Measurements from ENCODE around the gene FGF19.

- TF ChIP-seq CTCF (IDR thresholded peaks at IDR 0.05; ENCODE audit: insufficient read depth, low read length) = no peak
- TF ChIP-seq, protein P1, sequence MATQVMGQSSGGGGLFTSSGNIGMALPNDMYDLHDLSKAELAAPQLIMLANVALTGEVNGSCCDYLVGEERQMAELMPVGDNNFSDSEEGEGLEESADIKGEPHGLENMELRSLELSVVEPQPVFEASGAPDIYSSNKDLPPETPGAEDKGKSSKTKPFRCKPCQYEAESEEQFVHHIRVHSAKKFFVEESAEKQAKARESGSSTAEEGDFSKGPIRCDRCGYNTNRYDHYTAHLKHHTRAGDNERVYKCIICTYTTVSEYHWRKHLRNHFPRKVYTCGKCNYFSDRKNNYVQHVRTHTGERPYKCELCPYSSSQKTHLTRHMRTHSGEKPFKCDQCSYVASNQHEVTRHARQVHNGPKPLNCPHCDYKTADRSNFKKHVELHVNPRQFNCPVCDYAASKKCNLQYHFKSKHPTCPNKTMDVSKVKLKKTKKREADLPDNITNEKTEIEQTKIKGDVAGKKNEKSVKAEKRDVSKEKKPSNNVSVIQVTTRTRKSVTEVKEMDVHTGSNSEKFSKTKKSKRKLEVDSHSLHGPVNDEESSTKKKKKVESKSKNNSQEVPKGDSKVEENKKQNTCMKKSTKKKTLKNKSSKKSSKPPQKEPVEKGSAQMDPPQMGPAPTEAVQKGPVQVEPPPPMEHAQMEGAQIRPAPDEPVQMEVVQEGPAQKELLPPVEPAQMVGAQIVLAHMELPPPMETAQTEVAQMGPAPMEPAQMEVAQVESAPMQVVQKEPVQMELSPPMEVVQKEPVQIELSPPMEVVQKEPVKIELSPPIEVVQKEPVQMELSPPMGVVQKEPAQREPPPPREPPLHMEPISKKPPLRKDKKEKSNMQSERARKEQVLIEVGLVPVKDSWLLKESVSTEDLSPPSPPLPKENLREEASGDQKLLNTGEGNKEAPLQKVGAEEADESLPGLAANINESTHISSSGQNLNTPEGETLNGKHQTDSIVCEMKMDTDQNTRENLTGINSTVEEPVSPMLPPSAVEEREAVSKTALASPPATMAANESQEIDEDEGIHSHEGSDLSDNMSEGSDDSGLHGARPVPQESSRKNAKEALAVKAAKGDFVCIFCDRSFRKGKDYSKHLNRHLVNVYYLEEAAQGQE (IDR thresholded peaks at IDR 0.05; ENCODE audit: insufficient replicate concordance, low read depth) = no peak
- no peak for TF ChIP-seq GABPA (IDR thresholded peaks at IDR 0.05; ENCODE audit: low read depth)
- no peak for TF ChIP-seq POLR2AphosphoS5 (IDR thresholded peaks at IDR 0.05; ENCODE audit: low read depth)
- no peak for TF ChIP-seq SPI1 (IDR thresholded peaks at IDR 0.05; ENCODE audit: borderline replicate concordance, low read depth)
These were observed 21.6 kb downstream of the FGF19 start for GRCh38 chr11:69682221-69682620.
